ENCODE measurements around the gene SUGP1.

SUGP1 gene

DNA sequence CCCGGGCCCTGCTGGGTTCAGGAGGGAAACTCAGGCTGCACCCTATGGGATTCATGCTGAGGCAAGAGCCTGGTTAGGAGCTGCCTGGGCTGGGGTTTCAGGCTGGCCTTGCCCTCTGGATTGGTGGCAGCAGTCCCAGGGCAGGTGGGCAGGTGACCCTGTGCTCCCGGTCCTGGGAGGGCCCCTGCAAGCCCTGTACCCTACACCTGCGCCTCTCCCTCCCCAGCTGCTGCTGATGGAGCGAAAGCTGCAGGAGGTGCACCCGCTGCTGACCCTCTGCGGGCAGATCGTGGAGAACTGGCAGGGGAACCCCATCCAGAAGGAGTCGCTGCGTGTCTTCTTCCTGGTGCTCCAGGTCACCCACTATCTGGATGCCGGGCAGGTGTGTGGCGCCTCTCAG is 20.7 kb upstream of the SUGP1 start:
- no peak for DNase-seq

DNA sequence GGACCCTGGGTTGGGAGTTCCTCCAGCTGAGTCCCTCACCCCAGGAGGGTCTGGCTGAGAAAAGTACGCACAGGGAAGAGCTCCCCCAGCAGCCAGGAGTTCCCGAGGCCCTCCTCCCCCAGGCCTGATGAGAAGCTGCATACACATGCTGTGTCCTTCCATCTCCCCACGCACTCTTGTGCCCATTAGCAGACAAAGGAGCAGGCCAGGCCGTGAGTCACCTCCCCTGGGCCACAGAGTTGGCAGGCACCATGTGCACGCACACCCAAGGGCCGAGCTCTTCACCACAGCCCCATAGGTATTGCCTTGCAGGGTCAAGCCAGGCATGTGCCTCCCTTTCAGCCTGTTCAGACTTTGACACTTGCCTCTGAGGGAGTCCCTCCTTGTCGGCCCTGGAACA is 17.8 kb upstream of the SUGP1 start:
- no peak for DNase-seq

DNA sequence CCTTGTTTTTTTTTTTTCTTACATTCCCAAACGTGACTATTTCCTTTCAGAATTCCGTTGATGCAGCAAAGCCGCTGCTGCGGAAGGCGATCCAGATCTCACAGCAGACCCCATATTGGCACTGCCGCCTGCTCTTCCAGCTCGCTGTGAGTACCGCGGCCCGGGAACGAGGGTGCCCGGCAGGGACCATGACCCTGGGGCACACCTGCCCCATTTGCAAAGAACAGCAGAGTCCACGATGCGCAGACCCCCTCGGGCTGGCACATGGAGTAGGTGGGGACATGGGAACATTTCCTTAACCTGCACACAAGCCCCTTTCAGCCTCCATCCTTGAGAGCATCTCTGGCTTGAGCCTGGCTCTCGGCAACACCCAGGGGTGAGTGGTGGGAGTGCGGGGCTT is 16.8 kb upstream of the SUGP1 start:
- DNase-seq, result no peak

DNA sequence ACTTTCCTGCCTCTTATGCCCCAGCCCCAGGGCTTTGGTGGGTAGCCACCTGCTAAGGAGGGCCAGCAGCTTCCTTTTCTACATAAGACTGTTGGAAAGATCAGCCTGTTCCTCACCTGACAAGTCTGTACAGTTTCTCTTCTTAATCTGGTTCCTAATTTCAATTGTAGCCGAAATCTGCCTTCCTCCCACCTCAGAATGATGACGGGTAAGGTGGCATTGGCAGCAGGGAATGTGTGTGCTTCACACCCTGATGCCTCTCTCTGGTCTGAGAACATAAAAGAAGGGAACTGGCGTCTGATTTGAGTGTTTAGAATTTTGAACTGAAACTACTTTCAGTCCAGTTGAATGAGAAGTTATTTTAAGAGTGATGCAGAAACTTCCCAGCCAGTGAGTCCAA is 16.3 kb upstream of the SUGP1 start:
- DNase-seq, result no peak

DNA sequence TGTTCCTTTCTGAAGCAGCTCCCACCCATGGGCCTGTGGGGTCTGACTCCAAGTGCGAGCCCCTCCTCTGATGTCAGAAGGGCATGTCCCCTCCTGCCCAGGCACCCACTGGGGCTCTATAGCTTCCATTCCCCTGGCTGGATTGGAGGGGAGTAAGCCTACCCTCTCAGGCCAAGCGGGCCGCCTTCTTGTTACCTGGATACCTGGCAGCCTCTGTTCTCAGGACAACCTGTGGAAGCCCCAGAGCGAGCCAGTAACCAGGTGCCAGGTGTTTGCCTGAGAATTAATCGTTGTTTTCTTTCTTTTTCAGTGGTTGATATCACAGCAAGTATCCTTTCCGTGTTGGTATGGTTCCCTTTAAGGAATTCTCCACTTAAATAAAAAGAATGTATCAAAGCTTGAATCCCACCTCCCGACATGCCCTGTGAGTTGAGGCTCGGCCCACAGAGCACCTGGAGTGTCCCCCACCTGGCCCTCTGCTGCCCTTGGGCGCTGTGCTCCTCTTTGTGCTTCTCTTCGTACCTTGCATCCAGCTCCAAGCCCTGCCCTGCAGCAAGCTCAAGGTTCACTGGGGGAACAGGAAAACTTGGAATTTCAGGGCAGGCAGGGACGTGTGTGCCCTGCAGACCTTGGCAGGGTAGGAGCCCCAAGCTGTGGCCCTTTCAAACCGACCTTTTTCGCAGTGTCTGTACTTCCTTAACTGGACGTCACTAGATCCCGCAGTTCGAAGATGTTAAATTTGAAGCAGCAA is 15.3 kb upstream of the SUGP1 start:
- no peak for DNase-seq

DNA sequence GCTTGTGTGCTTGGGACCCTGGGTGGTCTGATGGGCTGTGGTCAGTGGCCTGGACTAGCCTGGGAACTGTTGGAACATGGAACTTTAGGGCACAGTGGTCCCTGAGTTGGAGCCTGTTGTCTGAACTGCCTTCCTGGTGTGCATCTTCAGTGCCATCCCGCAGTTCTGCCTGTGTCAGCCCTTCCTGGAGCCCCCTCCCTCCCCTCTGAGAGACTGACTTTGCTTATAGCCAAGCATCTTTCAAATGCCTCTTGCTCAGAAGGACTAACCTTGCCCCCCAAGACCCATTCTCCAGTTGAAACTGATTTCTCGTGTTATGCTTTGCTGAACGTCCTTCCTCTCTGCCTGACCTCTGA is 14.7 kb upstream of the SUGP1 start:
- no peak for DNase-seq

DNA sequence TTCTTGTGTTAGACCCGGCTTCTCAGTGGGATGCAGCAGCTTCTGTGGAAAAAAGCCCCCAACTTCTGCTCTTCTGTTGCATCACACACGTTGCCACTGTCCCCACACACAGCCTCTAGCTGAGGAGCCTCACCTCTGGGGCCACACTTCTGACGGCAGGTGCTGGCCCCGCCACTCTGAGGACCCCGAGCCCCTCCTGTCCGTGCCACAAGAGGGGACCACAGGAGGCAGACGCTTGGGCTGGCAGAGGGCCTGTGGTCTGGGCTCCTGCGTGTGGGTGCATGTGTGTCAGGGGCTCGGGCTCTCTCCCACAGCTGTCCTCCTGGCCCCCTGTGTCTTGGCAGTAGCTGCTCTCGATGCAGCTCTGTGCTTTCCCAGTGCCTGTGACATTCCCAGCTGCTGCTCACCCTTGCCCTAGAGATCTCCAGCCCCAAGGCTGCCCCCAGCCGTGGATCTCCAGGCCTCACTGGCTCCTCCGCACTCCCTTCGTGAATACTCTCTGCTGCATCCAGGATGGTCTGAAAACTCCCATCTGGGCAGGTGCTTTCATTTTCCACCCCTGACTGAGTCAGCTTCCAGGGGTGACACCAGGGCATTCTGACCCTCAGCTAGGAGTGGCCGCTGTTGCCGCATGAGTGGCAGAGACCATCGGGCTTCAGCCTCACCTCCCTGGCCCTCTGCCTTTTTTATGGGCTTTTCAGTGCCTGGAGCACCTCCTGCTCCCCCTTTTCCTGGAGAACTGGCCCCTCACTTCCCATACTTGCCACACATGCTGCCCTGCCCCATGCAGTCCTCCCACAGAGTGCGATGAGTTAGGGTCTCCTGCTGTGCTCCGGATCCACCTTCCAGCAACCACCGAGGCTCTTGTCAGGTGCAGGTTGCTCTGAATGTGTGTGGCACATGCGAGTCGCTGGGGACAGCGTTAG is 14.0 kb upstream of the SUGP1 start:
- DNase-seq, result no peak

DNA sequence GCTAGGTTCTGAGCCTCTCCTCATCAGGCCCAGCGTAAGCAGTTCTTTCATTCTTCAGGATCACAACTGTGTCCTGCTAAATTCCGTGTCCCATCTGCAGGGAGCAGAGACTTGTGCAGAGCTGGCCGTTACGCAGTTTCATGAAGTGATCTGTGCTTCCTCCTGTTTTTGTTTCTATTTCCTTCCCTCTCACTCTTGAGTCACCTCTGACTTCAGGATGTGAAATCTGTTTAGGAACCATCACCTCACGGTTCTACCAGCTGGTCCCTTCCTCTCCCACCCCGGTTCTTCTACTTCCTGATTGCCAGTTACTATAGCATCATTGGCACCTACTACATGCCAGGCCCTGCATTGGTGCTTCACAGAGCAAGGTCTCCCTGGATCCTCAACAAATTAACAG is 8.8 kb upstream of the SUGP1 start:
- DNase-seq, result no peak

DNA sequence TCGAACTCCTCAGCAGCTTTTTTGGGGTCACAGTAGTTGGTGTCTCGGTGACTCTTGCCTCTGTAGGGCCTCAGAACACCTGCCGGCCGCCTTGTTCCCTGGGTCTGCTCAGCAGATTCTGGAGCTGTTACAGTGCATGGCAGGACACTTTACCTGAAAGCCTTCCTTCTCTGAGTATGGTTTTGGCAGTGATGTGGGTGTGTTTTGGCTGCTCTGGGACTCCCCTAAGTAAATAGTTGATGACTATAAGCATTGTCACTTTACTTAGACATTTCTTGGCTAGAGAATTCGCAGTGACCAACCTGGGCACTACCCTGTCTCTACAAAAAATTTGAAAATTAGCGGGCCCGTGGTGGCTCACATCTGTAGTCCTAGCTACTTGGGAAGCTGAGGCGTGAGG is 7.4 kb upstream of the SUGP1 start:
- DNase-seq, result no peak

DNA sequence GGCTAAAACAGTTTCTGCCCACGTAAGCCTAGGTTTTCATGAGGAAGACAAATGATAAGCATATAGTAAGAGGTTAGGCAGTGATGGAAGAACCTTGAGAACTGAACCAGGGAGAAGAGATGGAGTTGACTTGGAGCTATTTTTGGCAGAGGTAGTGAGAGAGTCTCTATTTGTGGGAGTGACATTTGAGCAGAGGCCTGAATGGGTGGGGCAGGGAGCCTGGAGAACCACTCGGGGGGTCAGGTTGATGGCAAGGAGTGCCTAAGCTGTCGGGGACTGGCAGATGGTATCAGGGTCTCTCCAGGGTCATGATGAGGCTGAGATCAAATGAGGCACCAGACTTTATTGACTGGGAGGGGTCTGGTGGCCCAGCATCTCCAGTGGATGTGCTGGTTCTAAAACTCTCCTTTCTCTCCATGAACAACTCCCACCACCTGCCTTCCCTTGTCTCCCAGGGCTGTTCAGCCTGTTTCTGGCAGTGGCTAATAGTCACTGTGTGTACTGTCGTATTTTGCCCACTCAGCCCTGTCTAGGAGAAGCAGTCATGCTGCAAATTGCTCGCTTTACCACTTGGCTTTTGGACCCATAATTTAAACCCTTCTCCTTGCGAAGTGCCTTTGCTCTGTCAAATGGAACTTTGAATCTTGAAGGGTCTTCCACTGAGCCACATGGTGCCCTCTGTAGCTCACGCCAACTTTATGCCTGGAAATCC is 3.9 kb upstream of the SUGP1 start:
- no peak for DNase-seq

DNA sequence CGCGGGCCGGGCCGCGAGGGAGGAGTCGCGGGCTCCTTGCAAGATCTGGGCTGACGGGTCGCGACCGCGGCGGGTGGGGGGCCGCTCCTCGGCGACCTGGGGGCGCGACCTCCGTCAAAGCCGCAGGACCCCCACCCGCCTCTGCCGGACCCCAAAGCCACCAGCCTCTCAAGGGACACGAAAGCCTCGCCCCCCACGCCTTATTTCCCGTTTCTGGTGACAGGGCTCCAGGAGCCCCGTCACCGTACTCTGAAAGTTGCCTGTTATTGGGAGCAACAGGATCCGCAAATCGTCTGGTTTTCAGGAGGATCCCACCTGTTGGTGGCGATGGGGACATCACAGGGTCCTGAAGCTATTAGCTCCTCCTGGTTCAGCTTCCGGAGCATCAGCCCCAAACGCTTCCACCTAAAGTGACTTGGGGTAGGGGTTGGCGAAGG is 850 bp upstream of the SUGP1 start:
- DNase-seq, result no peak

DNA sequence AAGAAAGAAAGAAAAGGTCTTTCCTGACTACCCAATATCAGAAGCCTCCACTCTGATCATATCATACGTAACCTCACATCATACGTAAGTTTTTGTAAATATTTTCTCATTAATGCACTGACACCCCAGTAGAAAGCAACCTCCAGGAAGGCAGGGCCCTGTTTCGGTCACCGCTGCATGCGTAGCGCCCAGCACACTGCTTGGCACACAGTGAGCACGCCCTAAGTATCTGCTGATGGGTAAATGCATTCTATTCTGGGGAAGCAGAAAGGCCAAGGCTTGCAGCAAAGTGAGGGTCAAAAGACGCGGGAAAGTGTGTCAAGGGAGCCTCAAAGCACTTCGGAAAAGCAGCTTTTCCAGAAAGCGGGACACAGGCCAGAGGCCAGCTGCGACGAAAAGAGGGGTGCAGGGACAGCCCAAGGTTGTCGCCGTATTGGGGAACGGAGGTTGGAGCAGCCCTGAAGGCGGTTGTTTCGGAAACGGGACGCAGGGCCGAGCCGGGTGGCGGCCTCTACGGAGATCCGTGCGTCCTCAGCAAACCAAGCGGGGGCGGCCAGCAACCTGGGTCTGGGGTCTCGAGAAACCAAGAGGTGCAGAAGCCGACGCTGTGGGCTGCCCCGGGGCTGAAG is 463 bp downstream of the SUGP1 start:
- DNase-seq, result no peak

DNA sequence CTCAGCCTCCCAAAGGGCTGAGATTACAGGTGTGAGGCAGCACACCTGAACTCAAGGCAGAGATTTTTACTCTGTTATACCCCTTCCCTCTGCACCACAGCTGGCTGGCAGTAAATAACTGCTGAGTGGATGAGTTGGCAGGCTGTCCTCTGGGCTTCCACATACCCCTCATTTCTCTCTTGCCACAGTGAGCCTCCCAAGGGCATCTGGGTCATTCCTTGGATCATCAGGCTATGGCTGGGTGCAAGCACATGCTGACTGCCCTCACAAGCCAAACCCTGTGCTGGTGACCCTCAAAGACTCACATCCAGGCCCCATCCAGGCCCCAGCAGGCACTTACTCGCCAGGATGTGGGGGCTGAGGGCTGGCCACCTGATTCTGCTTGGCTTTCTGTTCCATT is 4.2 kb downstream of the SUGP1 start:
- DNase-seq, result no peak

DNA sequence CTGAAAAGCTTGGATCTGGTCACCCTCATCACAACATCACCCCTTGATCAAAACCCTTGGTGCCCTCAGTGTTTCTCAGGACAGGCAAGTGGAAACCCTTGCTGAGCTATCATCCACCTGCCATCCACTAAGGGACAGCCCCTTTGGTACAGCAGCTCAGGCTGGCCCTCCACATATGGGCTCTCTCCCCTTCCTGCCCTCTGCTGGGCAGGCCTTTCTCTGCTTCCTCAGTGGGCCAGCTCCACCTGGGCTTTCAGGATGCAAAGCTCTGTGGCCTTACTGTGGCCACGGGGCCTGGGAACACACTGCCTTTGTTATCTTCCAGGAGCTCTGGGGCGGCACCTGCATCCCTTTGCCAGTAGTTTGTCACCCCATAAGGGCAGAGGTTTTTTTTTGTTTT is 4.9 kb downstream of the SUGP1 start:
- DNase-seq, result no peak

DNA sequence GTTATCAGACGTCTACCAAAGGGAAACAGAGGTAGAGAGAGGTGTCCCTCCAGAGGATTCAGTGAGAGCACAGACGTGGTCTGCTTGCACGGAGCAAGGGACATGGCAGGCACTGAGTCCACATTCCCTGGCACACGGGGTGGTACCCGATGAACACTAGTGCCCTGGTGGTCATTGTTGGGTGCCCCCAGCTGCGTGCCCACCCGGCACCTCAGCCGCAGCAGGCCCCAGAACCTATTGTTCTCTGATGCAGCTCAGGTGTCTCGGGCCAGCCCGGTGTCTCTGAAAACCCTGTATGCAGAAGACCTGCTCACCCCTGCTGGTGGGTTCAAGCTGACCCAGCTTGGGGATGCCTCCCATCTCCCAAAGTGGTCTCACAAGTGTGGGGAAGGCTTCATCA is 11.9 kb downstream of the SUGP1 start:
- DNase-seq, result no peak

DNA sequence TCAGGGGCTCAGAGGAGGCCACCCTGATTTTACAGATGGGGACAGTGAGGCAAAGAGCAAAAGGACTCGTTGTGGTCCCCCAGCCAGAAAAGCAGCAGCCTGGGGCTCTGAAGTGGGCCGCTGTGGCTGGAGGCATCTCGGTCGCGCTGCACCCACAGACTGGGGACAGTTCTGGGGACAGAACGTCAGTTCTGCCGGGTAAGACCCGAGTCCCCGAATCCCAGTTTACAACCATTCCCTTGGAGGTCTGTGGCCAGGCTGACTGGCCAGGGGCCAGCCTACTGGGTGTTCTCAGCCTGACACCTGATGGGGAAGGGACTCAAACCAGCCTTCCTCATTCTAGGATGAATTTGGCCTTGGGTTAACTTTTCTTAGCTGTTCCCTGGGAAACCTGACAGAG is 14.1 kb downstream of the SUGP1 start:
- DNase-seq, result no peak

DNA sequence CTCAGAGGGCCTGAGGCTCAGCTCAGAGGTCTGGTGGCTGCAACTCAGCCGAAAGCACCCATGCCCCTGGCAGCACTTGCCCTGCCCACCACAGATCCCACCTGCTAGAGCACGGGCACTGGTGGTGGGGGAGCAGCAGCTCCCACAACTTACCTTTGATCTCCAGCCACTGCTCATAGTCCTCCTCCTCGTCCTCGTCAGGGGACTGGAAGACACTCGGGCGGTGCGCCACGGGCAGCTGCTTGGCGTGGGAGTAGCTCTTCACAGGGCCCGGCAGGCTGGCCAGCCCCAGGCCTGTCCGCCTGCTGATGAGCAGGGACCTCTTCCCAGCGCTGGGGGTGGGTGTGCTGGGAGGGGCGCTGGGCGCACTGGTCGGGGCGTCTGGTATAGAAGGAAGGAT is 14.6 kb downstream of the SUGP1 start:
- DNase-seq, result no peak

DNA sequence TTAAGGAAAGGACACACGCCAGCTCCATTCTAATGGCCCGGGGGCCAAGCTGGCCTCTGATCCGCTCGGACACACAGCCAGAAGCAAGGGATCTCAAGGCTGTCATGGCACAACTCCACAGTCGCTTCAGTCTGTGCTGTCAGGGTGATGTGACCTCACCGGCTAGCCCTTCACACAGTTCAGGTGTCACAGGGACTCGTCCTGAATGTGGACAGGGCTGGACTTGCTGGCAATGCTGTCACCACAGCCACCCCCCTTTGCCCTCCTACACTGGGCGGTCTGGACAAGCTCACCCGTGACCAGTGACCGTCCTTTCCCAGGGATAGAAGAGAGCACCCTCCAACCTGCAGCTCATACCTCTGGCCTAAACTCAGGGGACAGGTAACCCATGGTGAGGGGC is 15.2 kb downstream of the SUGP1 start:
- DNase-seq, result no peak

DNA sequence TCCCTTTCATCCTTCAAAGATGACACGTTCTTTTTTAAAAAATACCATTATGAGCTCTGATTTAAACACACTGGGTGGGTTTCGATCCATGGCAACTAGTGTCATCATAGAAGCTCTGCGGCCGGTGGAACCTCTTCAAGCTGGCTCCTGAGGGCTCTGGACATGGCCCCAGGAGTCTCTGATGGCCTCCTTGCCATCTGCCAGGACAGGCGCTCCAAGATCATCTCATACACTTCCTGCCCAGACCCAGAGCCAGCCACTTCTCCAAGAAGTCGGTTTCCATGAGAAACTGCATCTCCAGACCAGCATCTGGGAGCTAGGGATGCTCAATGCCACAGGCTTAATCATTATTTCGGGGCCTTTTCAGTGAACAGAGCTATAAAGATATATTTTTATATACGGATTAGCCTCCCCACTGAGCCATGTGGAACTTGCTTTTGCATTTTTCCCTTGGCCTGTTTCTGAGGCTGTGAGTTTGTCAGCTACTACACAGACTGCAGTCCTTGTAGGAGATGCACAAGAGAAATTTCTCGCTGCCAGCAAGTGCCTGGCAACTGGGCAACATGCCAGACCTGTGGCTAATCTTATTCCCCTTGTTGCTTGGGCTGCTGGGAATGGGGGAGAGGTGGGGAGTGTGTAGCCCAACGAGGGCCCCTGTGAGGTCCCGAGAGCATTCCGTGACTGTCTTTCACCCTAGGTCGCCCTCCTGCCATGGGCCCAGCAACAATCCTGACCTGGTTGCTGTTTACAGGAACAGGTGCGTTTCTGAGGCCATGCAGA is 15.9 kb downstream of the SUGP1 start:
- no peak for DNase-seq

DNA sequence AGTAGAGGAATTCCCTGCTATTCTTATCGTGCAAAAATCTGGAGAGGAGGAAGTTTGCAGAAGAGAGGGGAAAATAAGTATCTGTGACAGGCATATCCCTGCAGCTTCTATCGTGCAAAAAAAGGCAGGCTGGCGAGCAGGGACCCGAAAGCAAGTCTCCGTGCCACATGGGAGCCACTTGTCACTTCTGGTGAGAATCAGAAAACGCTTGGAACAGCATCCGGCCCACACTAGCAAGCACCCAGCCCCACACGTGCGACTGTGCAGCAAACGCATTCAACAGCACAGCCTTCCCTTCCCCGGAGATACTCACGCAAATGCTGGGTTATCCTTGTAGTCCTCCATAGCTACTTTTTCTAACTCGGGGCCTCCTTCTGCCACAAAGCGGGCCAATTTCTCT is 16.9 kb downstream of the SUGP1 start:
- DNase-seq, result no peak

DNA sequence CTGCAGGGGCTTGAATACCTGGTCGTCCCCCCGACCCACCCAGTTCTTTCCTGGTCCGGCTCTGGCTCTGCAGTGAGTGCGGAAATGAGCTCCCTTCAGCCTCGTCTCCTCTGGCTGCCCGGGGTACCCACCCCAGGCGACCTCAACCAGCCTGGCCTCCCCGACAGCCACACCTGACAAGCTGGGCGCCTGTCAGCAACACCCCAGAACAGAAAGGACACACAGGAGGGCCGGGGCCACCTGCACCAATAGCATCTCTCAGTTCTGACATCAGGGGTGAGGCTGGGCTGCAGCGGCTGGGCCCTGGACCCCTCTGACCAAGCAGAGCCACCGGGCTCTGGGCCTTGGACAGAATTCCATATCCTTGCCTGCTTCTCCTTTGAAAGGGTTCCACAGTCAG is 19.7 kb downstream of the SUGP1 start:
- no peak for DNase-seq

DNA sequence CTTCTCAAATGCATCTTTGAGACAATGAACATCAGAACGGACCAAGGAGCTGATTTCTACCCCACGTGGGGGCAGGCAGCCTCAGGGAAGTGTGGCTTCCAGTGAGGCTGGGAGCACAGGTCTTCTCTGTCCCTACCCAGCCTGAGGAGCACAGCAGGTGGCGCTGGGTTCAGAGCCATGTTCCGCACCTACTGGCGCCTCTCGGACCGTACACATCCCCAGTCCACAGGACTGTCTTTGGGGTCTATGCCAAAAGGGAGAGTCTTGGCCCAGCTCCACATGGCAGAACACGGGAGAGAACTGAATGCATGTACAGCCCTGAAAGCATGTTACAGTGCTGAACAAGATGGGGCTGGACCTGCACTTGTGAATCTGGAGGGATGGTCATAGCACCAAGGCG is 22.6 kb downstream of the SUGP1 start:
- DNase-seq, result no peak
